Stomach (tissue), 9 donors: Measurements from ENCODE around the gene DMTF1. TPM values are rescaled to one million over a fixed set of nuclear protein-coding genes. Genes with fewer than 3 reads are reported as not detected.
A peak's percentile ranks its signal among the peaks of the same experiment; 100 is the strongest.
"Not testable (repeated sequence)": the region's sequence is repeated elsewhere in the genome, so short reads cannot be mapped to it uniquely, and the experiment has no call there.

Experiments
- DNase-seq, 2 donors: peaks; one replicate each; pipeline versions ENCODE4 v3.0.0 to v3.0.0-alpha.2; 2013 to 2019
- H3K27ac ChIP-seq, 5 donors: fragments of 200-600 bp in 4 of 5; sonication (generic) in 4 of 5; one replicate each; pipeline ENCODE4 v1.5.1; 2013 to 2019; ENCODE audit warnings: mild to moderate bottlenecking in 1 of 5, moderate library complexity in 1 of 5
- H3K27me3 ChIP-seq, 3 donors: fragments of 200-600 bp; sonication (generic); one replicate each; pipeline ENCODE4 v1.5.1; 2017 to 2019; ENCODE audit warnings: mixed run types in 1 of 3
- H3K36me3 ChIP-seq, 4 donors: fragments of 200-600 bp; sonication (generic); 1 replicate in 3 of 4; 2 replicates in 1 of 4; pipeline ENCODE4 v1.5.1; 2016 to 2019
- H3K4me1 ChIP-seq, 4 donors: fragments of 200-600 bp; sonication (generic); one replicate each; pipeline ENCODE4 v1.5.1; 2016 to 2019
- H3K4me3 ChIP-seq, 4 donors: fragments of 200-600 bp; sonication (generic) in 3 of 4; one replicate each; pipeline ENCODE4 v1.5.1; 2016 to 2019; ENCODE audit warnings: mild to moderate bottlenecking in 1 of 4
- H3K9me3 ChIP-seq, 4 donors: fragments of 200-600 bp; sonication (generic); one replicate each; pipeline ENCODE4 v1.5.1; 2016 to 2019
- EP300 ChIP-seq: sonication (generic); formaldehyde crosslinking; IDR thresholded peaks from one replicate; pipeline ENCODE4 v1.6.1; 2017; ENCODE audit warnings: antibody characterized with exemption
- POLR2A ChIP-seq, 4 donors: fragments of 450-650 bp; IDR thresholded peaks; one replicate each; pipeline ENCODE4 v1.6.1; 2016; ENCODE audit warnings: antibody characterized with exemption in 4 of 4, control low read depth in 2 of 4, mild to moderate bottlenecking in 1 of 4, moderate library complexity in 1 of 4
- POLR2AphosphoS5 ChIP-seq, 3 donors: sonication (generic); formaldehyde crosslinking; IDR thresholded peaks; one replicate each; pipeline ENCODE4 v1.6.1; 2016; ENCODE audit warnings: antibody characterized with exemption in 3 of 3
- WGBS, 5 donors: extraction: QIAGEN DNeasy Blood & Tissue Kit in 3 of 5; methylation state at CpG; one replicate each; pipeline versions ENCODE4 v1.1.5 to v1.1.7; 2013 to 2018; 5-methylcytosine and 5-hydroxymethylcytosine counted together
- intact Hi-C: fragments of 100-400 bp; cut with DNase I; formaldehyde crosslinking; loops from one replicate; pipeline ENCODE4 v1.15.1; 2023; ENCODE audit warnings: low total_unique reads
- polyA plus RNA-seq, 3 donors: library from polyadenylated mRNA; stranded (reverse); fragments of 200-250 nt; gene quantifications; one replicate each; pipeline ENCODE4 v1.2.3, GENCODE V29; 2013
- total RNA-seq, 5 donors: library from RNA; depleted of rRNA; stranded (reverse); fragments of >200 nt; gene quantifications; one replicate each; pipeline versions ENCODE4 v1.1.0 to v1.2.3, GENCODE V29; 2014 to 2016
- TF ChIP-seq, protein P1 (sequence below), 7 experiments: fragments of 450-650 bp in 4 of 7; fragments of 200-600 bp in 3 of 7; sonication (generic) in 3 of 7; IDR thresholded peaks; one replicate each; pipeline ENCODE4 v1.5.1; 2016 to 2019; ENCODE audit warnings: antibody characterized with exemption in 7 of 7, control low read depth in 2 of 7, mild to moderate bottlenecking in 1 of 7
- donor health status: healthy with polysubstance abuse.
- donor health status: Bipolar disorder and iron deficiency.
- donor health status: healthy.

DMTF1 gene
- total and polyA plus RNA-seq, 8 donors, result 10.5 to 233 (median 70.8) TPM

DNA sequence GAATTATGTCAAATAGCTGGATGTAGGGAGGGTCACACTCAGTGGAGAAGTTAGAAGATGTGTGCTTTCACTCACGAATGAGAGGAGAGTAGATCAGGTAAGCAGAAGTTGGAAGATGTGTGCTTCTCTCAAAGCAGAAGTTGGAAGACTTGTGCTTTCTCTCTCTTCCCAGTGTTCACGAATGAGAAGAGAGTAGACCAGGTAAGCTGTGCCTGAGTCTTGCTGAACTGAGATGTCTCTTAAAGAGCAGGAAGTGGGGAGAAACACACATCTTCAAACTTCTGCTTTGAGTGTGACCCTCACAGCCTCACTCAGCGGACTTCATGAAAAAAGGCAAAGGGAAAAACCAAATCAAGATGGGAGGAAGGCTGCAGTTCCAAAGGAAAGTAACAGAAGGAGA, 74.2 kb downstream of the DMTF1 start:
- no peak for DNase-seq
- H3K27me3 ChIP-seq, result no peaks in the 10 kb centered on the region
- TF ChIP-seq POLR2AphosphoS5 (IDR thresholded peaks at IDR 0.05) (no peak), EP300 (no peak), POLR2A (IDR thresholded peaks at IDR 0.05) (no peak)
- TF ChIP-seq, protein P1, sequence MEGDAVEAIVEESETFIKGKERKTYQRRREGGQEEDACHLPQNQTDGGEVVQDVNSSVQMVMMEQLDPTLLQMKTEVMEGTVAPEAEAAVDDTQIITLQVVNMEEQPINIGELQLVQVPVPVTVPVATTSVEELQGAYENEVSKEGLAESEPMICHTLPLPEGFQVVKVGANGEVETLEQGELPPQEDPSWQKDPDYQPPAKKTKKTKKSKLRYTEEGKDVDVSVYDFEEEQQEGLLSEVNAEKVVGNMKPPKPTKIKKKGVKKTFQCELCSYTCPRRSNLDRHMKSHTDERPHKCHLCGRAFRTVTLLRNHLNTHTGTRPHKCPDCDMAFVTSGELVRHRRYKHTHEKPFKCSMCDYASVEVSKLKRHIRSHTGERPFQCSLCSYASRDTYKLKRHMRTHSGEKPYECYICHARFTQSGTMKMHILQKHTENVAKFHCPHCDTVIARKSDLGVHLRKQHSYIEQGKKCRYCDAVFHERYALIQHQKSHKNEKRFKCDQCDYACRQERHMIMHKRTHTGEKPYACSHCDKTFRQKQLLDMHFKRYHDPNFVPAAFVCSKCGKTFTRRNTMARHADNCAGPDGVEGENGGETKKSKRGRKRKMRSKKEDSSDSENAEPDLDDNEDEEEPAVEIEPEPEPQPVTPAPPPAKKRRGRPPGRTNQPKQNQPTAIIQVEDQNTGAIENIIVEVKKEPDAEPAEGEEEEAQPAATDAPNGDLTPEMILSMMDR (IDR thresholded peaks at IDR 0.05), result no peak
- WGBS, 5 donors, result 70 to 75% (median 70%) methylated on average over 3 of the region's 3 CpGs
- no peaks in the 10 kb centered on the region for H3K36me3 ChIP-seq
- H3K4me3 ChIP-seq, result no peak overlapping the region
- intact Hi-C loops, result loop anchor here (10.0 kb wide), 1 partner anchor 62 kb away; no protein-coding TSS in a partner anchor
- no peak overlapping the region for H3K27ac ChIP-seq
- peaks cover under 1 to 7% (median 5%) of the 10 kb centered on the region in 4 donors for H3K4me1 ChIP-seq
- no peaks in the 10 kb centered on the region for H3K9me3 ChIP-seq

DNA sequence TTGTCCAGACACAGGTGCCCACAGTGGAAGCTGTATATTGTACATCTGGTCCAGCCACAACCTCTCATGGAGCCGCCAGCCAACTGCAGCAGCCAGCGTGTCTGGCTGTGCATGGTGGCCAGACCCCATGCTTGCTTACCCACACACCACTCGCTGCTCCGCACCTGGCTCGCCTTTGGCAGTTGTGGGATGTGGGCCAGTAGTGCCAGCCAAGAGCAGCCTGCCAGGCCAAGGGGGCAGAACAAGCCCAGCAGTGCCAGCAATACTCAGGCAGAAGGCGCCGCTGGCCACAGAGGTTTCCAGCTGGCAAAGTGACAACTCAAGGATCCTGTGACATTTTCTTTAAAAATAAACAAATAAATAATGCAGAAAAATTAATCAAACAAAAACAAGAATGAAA, 79.0 kb downstream of the DMTF1 start:
- 27 to 51% (median 30%) methylated on average over 7 of the region's 7 CpGs for WGBS, 5 donors
- Histone ChIP-seq H3K4me3 (no peak overlapping the region), H3K27ac (no peak overlapping the region), H3K9me3 (no peaks in the 10 kb centered on the region), H3K36me3 (no peaks in the 10 kb centered on the region), H3K4me1 (peaks cover 0 to 14% (median 5%) of the 10 kb centered on the region in 4 donors), H3K27me3 (no peaks in the 10 kb centered on the region)
- intact Hi-C loops, result no loop called here
- peak in 1 of 2 donors; percentile 84 for DNase-seq
- TF ChIP-seq POLR2A (IDR thresholded peaks at IDR 0.05) (no peak), EP300 (no peak), POLR2AphosphoS5 (IDR thresholded peaks at IDR 0.05) (no peak)
- TF ChIP-seq, protein P1 (IDR thresholded peaks at IDR 0.05), result no peak

DNA sequence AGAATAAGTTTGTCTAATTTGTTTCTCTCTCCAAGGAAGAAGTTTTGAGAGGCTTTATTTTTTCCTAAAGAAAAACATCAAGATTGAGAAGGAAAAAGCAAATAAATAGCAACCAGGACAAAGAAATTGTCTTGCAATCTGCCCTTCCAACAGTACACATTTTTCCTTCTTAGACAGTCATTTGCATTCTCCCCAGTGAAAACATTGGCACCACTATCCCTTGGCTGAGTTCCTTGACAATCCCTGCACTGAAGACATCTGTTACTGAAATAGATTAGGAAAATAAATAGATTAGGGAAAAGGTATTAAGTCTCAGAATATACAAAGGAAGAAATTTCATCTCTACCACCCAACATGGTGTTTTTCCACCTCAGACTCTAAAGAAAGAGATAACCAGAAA, 79.5 kb downstream of the DMTF1 start:
- Histone ChIP-seq H3K36me3 (no peaks in the 10 kb centered on the region), H3K27ac (no peak overlapping the region), H3K4me3 (no peak overlapping the region), H3K9me3 (no peaks in the 10 kb centered on the region), H3K27me3 (no peaks in the 10 kb centered on the region), H3K4me1 (peaks cover 0 to 14% (median 5%) of the 10 kb centered on the region in 4 donors)
- DNase-seq, result no peak
- TF ChIP-seq POLR2A (IDR thresholded peaks at IDR 0.05) (no peak), EP300 (no peak), POLR2AphosphoS5 (IDR thresholded peaks at IDR 0.05) (no peak)
- TF ChIP-seq, protein P1 (IDR thresholded peaks at IDR 0.05), result no peak
- intact Hi-C loops, result no loop called here

DNA sequence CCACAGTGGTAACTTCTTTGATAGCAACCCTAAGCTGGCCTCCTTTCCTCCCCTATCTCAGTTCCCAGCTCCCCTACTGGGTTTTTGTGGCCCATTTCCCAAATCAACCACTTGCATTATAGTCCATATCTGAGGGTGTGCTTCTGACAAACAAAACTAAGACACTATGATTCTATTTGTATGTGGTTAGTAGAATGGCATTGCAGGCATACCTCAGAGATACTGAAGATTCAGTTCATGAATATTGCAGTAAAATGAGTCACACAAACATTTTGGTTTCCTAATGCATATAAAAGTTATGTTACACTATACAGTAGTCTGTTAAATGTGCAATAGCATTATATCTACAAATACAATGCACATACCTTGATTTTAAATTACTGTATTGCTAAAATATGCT, 82.7 kb downstream of the DMTF1 start:
- H3K36me3 ChIP-seq, result no peaks in the 10 kb centered on the region
- TF ChIP-seq, protein P1 (IDR thresholded peaks at IDR 0.05), result no peak
- TF ChIP-seq POLR2AphosphoS5 (IDR thresholded peaks at IDR 0.05), result no peak
- TF ChIP-seq POLR2A (IDR thresholded peaks at IDR 0.05), result no peak
- TF ChIP-seq EP300, result no peak
- DNase-seq, result no peak
- intact Hi-C loops, result loop anchor here (5.0 kb wide), 1 partner anchor 298 kb away; no protein-coding TSS in a partner anchor
- no peak overlapping the region for H3K4me3 ChIP-seq
- H3K27ac ChIP-seq, result no peak overlapping the region
- no peaks in the 10 kb centered on the region for H3K9me3 ChIP-seq
- no peaks in the 10 kb centered on the region for H3K27me3 ChIP-seq
- H3K4me1 ChIP-seq, result peaks cover 0 to 14% (median 5%) of the 10 kb centered on the region in 4 donors

DNA sequence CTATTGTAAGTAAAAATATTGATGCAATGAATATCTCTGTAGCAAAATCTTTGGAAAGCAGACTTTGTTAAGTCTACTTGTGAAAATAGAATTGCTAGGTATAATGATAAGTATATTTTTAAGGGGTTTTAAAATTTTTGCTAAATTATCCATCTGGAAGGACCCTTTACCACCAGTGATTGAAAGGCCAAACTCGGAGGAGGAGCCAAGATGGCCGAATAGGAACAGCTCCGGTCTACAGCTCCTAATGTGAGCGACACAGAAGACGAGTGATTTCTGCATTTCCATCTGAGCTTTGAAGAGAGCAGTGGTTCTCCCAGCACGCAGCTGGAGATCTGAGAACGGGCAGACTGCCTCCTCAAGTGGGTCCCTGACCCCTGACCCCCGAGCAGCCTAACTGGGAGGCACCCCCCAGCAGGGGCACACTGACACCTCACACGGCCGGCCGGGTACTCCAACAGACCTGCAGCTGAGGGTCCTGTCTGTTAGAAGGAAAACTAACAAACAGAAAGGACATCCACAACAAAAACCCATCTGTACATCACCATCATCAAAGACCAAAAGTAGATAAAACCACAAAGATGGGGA, 86.3 kb downstream of the DMTF1 start:
- intact Hi-C loops, result loop anchor here (5.0 kb wide), 1 partner anchor 301 kb away; no protein-coding TSS in a partner anchor
- 44 to 79% (median 58%) methylated on average over 8 to 11 of the region's 11 CpGs for WGBS, 5 donors
- not testable (repeated sequence) for H3K9me3 ChIP-seq, DNase-seq, H3K27ac ChIP-seq, H3K27me3 ChIP-seq, H3K4me3 ChIP-seq, H3K4me1 ChIP-seq, H3K36me3 ChIP-seq

DNA sequence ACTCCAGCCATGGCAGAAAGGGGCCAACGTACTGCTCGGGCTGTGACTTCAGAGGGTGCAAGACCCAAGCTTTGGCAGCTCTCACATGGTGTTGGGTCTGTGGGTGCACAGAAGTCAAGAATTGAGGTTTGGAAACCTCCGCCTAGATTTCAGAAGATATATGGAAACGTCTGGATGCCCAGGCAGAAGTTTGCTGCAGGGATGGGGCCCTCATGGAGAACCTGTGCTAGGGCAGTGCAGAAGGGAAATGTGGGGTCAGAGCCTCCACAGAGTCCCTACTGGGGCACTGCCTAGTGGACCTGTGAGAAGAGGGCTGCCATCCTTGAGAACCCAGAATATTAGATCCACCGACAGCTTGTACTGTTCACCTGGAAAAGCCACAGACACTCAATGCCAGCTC, 93.4 kb downstream of the DMTF1 start:
- 74 to 93% (median 88%) methylated on average over 3 to 5 of the region's 5 CpGs for WGBS, 5 donors
- H3K27me3 ChIP-seq, H3K27ac ChIP-seq, H3K4me1 ChIP-seq, DNase-seq, H3K36me3 ChIP-seq, H3K4me3 ChIP-seq, intact Hi-C loops: not testable (repeated sequence)
- H3K9me3 ChIP-seq, result peaks cover 4 to 20% (median 10%) of the 10 kb centered on the region in 4 donors
